GM19238 (cell line): ENCODE results near the gene CLN3.
A peak's percentile ranks its signal among the peaks of the same experiment; 100 is the strongest.
"Not testable (repeated sequence)": the region's sequence is repeated elsewhere in the genome, so short reads cannot be mapped to it uniquely, and the experiment has no call there.

Experiments
- DNase-seq: peaks from one replicate; pipeline ENCODE4 v3.0.0; 2011; ENCODE audit warnings: low spot score; ENCODE audit not compliant: insufficient read length

CLN3 gene

DNA sequence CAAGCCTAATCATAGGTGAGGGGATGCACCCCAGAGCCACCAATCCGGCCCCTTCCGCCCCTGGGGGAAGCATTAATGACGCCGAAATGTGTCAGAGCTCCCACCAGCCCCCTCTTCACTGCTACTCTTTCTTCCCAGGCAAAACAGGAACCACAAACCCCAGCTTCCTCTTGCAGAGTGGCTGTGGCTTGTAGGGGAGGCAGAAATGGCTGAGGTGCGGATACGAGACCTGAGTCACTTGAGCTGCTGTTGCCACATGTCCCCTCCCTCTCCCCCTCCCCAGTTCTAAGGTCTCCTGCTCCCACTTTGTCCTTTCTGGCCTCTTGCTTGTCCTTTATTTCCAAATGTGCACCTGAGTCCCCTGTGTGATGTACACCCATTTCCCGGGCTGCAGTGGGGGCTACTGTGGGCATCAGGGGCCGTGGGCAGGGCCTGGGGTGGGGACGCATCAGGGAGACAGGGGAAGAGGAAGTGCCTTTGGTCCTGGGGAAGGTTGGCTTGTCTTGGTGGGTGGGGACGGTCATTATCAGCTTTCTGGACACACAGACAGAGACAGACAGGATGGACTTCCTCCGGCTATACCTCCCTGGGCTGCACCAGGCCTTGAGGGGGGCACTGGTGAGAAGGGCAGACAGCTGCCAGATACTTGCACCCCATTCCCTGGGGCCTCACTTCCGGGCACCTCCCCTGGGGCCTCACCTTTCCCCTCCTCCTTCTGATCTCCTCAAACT, 2.4 kb upstream of the CLN3 start, which contains the start of gene APOBR:
Gene APOBR (plus strand): TSS at position 523 of the 731 bp plus-strand sequence. CDS start 39 bp downstream, at position 562.
- peak; percentile 83 for DNase-seq

DNA sequence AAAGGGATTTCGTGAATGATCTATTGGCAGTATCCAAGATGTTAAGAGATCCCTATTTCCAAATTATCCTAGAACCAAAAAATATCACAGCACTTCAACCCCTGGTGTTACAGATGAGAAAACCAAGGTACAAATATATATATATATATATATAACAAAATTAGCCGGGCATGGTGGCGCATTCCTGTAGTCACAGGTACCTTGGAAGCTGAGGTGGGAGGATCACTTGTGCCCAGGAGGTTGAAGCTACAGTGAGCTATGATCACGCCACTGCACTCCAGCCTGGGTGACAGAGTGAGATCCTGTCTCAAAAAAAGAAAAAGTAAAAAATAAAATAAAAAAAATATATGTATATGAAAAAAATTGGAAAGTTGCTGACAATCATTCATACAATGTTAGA, 637 bp upstream of the CLN3 start:
- DNase-seq, result no peak

DNA sequence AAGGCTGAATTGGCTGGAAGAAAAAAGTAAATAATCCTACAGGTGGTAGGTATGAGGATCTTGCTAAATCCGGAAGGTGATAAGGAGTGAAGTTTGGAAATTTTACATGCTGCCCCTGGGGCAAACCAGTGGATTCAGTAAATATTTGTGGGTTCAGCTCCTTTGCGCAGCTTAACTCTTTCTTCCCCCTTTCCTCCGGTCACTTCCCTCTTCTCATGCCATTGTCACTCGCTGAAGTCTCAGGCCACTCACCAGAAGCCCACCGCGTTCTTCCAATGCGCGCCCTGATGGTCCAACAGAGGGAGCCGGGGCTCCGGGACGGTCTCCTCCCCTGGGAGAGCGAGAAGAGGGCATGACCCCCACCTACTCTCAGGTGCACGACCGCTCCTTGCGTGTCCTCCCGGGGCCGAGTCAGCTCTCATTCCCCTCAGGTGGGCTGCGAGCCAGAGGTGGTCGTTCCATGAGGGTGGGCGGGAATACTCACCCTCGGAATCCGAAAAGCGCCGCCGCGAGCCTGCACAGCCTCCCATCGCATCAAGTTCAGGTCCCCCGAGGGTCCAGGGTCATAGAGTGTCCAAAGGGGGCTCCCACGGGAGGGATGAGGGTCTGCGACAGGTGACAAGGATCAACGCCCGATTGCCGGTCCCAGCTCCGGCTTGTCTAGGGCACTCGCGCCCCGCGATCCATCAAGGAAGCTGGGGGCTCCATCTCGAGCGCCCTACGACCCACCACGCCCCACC, 474 bp downstream of the CLN3 start:
- no peak for DNase-seq

DNA sequence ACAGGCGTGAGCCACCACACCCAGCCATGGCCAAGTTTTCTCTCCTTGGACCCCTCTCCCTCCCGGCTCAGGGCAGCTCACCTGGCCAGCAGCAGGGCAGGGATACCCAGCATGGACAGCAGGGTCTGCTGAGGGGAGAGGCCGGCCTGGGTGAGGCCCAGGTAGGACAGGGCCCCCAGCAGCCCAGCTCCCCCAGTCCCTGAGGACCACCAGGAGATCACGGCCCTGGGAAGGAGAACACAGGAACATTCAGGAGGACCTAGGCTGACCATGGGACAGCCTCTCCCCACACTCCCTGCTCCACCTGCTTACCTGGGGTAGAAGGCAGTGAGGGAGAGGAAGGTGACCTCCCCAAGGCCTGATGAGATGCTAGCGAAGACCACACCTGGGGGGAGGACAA, 5.6 kb downstream of the CLN3 start:
- no peak for DNase-seq

DNA sequence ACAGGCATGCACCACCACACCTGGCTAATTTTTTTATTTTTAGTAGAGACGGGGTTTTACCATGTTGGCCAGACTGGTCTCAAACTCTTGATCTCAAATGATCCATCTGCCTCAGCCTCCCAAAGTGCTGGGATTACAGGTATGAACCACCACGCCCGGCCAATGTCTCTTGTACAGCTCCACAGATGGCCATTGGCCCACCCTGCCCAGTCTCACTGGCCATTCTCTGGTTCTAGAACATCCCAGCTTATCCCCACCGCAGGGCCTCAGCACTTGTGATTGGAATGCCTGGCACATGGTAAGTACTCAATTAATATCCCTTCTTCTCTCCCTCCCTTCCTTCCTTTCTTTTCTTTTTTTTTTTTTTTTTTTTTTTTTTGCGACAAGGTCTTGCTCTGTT, 8.5 kb downstream of the CLN3 start:
- not testable (repeated sequence) for DNase-seq

DNA sequence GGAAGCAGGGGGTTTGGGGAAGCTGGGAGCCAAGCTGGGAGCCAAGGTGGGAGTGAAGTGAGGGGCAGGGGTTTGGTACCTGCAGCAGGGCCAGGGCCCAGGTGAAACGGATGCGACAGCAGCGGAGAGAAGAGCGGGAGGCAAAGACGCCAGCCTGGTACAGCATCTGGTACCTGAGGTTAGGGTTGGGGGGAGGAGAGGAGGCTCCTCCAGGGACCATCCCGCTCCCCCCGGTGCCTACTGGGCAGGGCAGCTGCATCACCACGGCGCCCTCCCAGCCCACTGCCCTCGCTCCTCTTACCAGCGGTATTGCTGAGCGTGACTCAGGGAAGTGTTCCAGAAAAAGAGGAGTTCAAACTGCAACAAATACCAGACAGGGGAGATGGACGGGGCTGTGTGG, 9.8 kb downstream of the CLN3 start:
- DNase-seq, result no peak

DNA sequence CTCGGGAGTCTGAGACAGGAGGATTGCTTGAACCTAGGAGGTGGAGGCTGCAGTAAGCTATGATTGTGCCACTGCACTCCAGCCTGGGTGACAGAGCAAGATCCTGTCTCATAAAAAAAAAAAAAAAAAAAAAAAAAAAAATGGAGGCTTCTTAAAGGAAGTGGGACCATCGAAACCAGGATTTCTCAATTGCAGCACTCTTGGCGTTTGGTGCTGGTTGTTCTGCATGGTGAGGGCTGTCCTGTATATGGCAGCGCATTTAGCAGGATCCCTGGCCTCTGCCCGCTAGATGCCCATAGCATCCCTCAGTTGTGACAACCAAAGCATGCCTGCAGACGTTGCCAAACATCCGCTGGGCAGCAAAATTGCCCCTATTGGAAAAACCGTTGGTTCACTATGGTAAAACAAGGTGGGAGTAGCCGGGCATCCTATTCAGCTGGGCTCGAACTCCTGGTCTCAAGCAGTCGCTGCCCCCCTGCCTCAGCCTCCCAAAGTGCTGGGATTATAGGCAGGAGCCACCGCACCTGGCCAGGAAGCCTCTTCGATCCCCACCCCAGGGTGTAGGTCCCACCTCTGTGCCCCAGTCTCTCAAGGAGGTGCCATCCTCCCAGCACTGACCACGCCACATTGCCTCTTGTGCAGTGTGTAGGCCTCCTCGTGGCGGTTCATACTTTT, 13.2 kb downstream of the CLN3 start:
- DNase-seq, result no peak

DNA sequence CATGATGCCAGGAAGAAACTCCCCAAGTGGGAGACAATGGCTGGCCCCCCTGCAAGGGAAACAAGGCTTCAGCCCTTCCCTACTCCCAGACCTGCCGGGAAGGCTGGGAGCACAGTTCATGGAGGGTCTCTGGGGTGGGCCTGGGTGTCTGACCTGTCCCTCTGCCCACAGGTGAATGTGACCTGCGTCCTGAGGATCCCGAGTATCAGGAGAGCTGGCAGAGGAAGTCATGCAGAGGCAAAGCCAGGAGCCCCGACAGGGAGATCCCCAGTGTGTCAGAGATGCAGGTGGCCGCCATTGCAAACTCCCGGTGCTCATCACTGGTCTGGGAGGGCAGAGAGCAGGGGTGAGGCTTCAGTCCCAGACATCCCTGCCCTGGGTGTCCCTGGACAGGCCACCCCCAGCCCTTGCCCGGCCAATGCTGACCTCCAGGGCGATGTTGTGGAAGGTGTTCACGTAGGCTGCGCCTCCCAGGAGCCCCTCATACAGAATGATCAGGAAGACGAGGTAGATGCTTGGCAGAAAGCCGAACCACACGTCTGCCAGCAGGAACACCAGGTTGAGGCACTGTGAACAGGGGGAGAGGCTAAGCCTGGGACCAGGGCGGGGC, 14.5 kb downstream of the CLN3 start:
- DNase-seq, result no peak

DNA sequence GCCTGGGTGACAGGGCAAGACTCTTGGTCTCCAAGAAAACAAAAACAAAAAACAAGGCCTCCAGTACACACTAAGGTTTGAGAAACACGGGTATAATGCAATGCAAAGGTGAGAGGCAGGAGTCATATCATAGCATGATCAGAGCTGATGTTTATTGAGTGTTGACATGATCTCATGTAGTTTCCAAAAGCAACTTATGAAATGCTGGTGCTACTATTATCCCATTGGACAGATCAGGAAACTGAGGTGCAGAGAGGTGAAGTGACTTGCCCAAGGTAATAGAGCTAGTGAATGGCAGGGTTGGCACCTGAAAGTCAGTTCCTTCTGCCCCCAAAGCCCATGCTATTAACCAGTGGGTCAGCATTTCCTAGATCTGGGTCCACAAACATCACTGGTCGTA, 16.7 kb downstream of the CLN3 start:
- no peak for DNase-seq

DNA sequence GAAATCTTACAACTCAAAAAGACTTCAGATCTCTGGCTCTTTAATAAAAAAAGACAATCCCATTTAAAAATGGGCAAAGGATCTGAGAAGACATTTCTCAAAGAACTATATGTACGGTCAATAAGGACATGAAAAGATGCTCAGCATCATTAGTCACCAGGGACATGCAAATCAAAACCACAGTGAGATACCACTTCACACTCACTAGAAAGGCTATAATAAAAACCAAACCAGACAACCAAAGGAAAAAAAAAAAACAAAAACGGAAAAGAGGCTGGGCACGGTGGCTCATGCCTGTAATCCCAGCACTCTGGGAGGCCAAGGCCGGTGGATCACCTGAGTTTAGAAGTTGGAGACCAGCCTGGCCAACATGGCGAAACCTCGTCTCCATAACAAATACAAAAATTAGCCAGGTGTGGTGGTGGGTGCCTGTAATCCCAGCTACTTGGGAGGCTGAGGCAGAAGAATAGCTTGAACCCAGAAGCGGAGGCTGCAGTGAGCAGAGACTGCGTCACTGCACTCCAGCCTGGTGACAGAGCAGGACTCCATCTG, 18.1 kb downstream of the CLN3 start:
- no peak for DNase-seq

DNA sequence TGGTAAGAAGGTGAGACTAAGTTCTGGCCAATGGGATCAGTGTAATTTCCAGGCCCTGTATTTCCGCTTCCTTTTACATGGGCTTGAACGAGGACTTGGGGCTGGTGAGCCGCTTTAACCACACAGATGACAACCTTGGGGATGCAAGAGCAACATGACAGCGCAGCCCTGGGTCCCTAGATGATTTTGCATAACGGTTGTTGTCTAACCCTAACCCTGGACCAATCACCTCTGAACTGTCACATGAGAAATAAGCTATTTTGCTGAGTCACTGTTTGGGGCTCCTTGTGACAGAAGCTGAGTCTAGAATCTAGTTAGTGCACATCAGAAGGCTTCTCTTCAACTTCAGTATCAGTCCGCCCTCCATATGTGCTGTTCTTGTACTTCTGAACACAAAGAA, 44.8 kb downstream of the CLN3 start:
- DNase-seq, result not testable (repeated sequence)

DNA sequence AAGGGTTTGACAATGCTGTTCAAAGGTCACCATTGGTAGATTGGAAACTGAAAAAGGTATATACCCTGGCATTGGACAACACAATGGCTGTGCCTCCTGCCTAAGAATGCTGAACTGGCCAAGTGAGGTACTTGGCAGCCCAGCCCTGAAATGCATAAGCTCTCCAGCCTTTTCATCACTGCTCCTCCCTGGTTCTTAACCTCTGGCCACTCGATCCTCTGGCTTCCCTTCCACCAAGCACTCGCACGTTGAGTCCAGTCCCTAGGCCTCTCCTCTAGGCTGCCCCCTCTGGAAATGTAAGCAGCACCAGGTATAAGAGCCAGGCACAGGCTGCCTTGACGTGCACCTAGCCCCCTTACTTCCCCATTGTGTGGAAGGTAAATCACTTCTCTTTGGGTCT, 45.5 kb downstream of the CLN3 start:
- not testable (repeated sequence) for DNase-seq

DNA sequence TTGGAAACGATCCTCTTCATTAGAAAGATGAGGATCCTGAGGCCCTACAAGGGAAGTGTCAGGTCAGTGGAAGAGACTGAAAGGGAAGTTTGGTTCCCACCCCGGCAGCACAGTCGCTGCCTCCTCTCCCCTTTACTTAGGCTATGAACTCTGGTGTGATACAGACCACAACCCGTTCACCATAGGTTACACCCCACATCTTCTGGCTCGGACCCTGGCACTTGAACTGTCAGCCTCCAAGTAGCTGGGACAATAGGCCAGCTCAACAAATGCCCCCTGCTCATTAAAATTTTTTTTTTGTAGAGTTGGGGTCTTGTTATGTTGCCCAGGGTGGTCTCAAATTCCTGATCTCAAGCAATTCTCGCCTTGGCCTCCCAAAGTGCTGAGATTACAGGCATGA, 47.9 kb downstream of the CLN3 start:
- DNase-seq, result not testable (repeated sequence)

DNA sequence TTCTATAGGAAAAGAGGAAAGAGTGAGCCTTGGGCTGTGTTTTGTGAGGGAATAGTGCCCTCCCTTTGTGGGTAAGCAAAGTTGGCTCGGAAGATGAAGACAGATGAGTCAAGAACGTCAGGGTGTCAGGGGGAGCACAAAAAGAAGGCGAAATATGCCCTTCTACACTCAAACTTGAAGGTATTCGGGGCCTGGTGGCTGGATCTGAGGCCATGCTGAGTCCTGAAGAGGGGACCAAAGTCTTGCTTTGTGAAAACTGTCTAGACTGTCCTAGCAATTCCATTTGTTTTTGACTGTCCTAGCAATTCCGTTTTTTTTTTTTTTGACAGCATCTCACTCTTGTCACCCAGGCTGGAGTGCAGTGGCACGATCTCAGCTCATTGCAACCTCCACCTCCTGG, 53.0 kb downstream of the CLN3 start:
- not testable (repeated sequence) for DNase-seq

DNA sequence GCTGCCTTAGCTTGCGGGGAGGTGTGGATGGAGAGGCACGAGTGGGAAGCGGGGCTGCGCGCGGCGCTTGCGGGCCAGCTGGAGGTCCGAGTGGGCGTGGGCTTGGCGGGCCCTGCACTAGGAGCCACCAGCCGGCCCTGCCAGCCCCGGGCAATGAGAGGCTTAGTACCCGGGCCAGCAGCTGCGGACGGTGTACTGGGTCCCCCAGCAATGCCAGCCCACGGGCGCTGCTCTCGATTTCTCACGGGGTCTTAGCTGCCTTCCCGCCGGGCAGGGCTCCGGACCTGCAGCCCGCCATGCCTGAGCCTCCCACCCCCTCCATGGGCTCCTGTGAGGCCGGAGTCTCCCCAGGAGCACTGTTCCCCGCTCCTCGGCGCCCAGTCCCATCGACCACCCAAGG, 56.5 kb downstream of the CLN3 start:
- DNase-seq, result not testable (repeated sequence)
